ENCODE data around the gene RPH3AL.
"Not testable (repeated sequence)": the region's sequence is repeated elsewhere in the genome, so short reads cannot be mapped to it uniquely, and the experiment has no call there.

Gene RPH3AL

GRCh38 chr17:199191-199604, 153.4 kb downstream of the RPH3AL start:
- in situ Hi-C loops (cut with MboI; ENCODE audit: low pct_unique_long_range_greater_than_20kb, low sequenced_read_pairs, unreplicated experiment) = no loop called here
- no peak for DNase-seq (ENCODE audit: low spot score)
- TF ChIP-seq CTCF (IDR thresholded peaks at IDR 0.05; ENCODE audit: extremely low read depth, insufficient read depth, missing control alignments) = no peak

- in situ Hi-C loops (cut with MboI; ENCODE audit: low pct_unique_long_range_greater_than_20kb, low sequenced_read_pairs, unreplicated experiment); DNase-seq (ENCODE audit: low spot score): not testable (repeated sequence)
These were observed 154.4 kb downstream of the RPH3AL start for GRCh38 chr17:198225-198624.

DNA sequence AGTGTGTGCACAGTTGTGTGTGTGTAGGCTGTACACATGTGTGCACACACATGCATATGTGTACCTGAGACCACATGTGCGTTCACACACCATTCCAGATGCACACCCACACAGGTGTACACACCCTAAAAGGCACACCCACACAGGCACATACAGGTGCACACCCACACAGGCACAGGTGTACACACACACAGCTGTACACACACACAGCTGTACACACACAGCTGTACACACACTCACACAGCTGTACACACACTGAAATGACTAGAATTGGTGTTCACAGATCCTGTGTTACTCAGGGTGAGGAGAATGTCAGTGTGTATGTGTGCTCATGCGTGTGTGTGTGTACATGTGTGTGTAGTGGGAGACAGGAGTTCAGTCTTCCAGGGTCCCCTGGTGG, 155.3 kb downstream of the RPH3AL start:
- in situ Hi-C loops (cut with MboI; ENCODE audit: low pct_unique_long_range_greater_than_20kb, low sequenced_read_pairs, unreplicated experiment) = no loop called here
- DNase-seq (ENCODE audit: low spot score) = no peak

DNA sequence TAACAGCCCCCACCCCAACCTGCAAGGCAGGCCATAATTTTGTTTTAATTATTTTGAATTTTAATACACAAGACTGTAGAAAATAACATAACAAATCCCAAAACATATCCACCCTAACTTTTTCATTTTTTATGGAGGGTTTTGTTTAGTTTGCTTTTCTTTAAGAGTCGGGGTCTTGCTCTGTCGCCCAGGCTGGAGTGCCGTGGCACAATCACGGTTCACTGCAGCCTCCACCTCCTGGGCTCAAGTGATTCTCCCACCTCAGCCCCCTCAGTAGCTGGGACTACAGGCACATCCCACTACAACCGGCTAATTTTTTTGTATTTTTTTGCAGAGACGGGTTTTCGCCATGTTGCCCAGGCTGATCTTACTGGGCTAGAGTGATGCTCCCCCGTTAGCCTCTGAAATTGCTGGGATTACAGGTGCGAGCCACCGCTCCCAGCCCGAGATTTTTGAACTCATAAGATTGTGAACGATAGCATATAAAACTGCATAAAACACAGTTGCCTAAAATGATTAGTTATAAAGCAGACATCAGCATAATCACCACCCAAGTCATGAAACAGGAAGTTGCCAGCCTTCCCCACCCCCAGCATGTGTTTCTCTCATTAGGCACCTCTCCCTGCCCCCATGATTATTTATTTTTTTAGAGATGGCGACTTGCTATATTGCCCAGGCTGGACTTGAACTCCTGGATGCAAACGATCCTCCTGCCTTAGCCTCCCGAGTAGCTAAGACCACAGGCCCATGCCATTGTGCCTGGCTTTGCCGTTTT, 157.6 kb downstream of the RPH3AL start:
- DNase-seq (ENCODE audit: low spot score) = no peak
- in situ Hi-C loops (cut with MboI; ENCODE audit: low pct_unique_long_range_greater_than_20kb, low sequenced_read_pairs, unreplicated experiment) = no loop called here

More for the DNA sequence above, 155.3 kb downstream of the RPH3AL start:
- no peak for TF ChIP-seq CTCF (IDR thresholded peaks at IDR 0.05; ENCODE audit: extremely low read depth, insufficient read depth, missing control alignments)

DNA sequence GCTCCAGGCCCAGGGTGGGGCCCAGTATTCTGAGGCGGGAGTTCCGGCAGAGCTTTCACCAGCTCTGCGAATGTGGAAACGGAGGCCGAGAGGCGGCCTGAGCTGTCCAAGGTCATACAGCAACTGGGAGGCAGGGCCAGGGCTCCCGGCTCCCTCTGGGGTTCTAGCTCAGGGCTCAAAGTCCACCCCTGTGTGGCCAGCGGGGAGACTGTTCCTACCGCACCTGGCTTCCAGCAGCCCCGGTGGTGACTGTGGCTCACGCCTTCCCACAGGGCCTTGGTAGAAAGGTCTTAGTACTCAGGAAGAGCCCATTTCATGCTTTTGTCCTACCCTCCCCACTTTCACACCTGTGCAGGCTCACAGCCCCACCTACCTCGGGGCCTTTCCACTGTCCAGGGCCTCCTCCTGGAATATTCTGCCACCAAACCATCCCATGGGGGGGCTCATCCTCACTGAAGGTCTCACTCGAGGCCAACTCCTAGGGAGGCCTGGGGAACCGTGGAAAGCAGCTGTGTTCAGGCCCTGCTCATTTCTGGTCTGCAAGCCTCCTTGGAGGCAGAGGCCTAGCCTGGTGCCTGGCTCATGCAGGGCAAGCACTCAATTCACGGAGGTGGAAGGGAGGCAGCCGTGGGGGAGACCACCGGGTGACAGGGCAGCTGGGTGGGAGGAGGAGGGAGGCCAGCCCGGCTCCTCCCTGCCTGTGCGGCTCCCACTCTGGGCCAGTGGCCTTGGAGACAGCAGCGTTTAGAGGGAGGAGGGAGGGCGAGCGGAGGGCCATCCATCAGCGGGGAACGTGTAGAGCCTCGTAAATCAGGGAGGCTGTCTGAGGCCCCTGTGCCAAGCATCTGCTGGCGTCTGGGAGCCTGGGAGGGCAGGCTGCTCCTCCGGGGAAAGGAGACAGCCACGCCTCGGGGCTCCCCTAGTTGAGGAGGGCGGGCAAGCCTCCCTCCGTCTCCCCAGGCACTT, 158.5 kb downstream of the RPH3AL start:
- in situ Hi-C loops (cut with MboI; ENCODE audit: low pct_unique_long_range_greater_than_20kb, low sequenced_read_pairs, unreplicated experiment) = no loop called here
- no peak for DNase-seq (ENCODE audit: low spot score)
- TF ChIP-seq CTCF (IDR thresholded peaks at IDR 0.05; ENCODE audit: extremely low read depth, insufficient read depth, missing control alignments) = no peak

More for the DNA sequence above, 157.6 kb downstream of the RPH3AL start:
- TF ChIP-seq CTCF (IDR thresholded peaks at IDR 0.05; ENCODE audit: extremely low read depth, insufficient read depth, missing control alignments) = no peak

DNA sequence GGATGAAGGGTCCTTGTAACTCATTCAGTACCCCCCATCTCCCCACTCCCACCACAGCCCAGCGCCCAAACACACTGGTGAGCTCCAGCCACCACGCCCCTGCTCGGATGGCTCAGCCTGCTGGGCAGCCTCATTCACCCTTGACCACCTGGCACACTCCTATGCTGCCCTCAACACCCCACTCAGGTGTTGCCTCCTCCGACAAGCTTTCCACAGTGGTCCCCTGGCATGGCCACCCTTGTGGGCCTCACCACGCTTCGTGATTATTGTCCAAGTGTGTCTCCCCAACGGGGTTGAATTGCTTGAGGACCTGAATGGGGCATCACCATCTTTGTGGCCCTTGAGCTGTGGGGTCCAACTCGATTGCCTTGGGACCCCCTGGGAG, 159.2 kb downstream of the RPH3AL start:
- TF ChIP-seq CTCF (IDR thresholded peaks at IDR 0.05; ENCODE audit: extremely low read depth, insufficient read depth, missing control alignments) = no peak
- DNase-seq (ENCODE audit: low spot score) = no peak
- in situ Hi-C loops (cut with MboI; ENCODE audit: low pct_unique_long_range_greater_than_20kb, low sequenced_read_pairs, unreplicated experiment) = no loop called here

Data from GM13977 (cell line).